Stimulated activated CD4-positive, alpha-beta T cell treated with anti-CD3 and anti-CD28 coated beads, Interleukin-15, amount 100 ng/mL, for 1 hour (primary cell): ENCODE measurements around the gene DCST2.

Experiments used
- DNase-seq, 2 donors: peaks; one replicate each; pipeline ENCODE4 v3.0.0-alpha.2; 2020; ENCODE audit warnings: low read depth in 1 of 2, low spot score in 1 of 2

The DCST2 gene

DNA sequence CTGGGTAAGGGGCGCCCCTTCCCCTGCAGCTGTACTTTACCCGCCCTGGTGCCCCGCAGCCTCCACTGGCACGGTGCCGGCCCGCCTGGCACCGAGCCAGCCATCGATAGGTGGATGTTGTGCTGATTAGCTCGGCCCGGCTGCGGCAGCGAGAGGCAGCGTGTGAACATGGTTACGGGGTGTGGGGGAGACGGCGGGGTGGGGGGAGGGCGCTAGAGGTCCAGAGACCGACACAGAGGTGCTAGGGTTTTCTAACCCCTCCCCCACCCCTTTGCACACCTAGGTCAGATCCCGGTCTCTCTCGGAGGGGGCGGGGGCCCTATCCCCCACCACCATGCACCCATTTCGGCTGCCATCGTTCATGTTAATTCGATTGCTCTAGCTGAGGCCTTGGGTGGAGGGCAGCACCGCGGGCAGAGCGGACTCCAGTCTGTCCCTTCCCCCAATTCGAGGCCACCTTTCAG, 36.6 kb upstream of the DCST2 start:
- no peak for DNase-seq

GRCh38 chr1:155069551-155070157, 36.1 kb upstream of the DCST2 start:
- DNase-seq, result no peak

- DNase-seq, result no peak
These were observed 35.0 kb upstream of the DCST2 start for GRCh38 chr1:155068599-155068998.

- DNase-seq, result no peak
These were observed 33.2 kb upstream of the DCST2 start for GRCh38 chr1:155066777-155067176.

DNA sequence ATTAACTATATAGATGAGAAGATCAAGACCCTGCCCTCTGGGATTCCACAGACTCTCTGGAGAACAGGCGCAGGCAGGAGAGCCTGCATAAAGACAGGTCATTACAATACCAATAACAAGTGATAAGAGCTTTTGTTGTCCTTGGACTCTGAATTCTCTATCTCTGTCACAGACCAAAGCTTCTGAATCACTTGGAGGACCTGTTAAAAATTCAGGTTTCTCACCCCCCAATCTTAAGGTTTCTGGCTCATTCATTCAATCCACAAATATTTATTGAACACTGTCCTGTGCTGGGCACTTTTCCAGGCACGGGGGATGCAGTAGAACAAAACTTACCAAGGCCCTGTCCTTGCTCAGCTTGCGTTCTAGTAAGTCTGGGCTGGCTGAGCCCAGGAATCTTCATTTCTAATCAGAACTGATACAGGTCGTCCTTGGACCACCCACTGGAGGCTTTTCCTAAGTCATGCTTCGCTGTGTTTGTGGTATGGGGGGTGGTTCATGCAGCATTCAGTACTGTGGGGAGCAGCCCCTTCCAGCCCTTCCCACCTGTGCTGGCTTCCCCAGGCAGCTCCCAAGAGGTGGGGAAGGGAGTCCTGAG, 31.4 kb upstream of the DCST2 start:
- no peak for DNase-seq

DNA sequence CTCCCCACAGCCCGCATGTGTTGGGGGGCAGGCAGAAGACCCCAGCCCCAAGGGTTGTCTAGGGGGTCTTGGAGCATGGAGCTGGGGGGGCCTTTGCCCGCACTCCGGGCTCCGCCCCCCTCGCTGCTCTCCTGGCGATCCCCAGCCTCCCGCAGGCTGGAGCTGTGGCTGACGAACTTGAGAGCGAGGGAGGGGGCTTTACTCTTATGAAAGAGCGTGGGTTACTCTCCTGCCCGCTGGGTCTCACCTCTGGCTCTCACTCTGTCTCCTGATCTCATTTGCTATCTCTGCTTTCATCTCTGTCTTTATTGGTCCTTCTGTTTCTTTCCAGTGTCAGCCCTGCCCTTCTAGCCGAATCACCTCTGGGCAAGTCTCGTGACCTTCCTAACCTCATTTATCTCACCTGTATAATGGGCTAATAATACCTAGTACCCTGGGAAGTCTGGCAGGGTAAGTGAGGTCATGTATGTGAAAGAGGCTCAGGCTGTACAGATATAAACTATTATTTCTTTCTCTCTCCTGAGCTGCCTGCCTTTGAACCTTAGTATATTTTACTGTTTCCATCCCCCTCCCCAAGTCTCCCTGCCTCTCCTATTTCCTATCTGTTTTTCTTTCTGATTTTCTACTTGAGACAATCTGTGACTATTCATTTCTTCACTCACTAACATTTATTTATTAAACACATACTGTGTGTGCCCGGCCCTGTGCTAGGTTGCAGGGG, 30.7 kb upstream of the DCST2 start:
- DNase-seq, result no peak

GRCh38 chr1:155063550-155064110, 30.0 kb upstream of the DCST2 start, which contains the start of gene EFNA4:
Gene EFNA4, plus strand, starts transcription at chr1:155063740. Its CDS starts 84 bp downstream, at chr1:155063824.
- peak; percentile 59 to 67 for DNase-seq

DNA sequence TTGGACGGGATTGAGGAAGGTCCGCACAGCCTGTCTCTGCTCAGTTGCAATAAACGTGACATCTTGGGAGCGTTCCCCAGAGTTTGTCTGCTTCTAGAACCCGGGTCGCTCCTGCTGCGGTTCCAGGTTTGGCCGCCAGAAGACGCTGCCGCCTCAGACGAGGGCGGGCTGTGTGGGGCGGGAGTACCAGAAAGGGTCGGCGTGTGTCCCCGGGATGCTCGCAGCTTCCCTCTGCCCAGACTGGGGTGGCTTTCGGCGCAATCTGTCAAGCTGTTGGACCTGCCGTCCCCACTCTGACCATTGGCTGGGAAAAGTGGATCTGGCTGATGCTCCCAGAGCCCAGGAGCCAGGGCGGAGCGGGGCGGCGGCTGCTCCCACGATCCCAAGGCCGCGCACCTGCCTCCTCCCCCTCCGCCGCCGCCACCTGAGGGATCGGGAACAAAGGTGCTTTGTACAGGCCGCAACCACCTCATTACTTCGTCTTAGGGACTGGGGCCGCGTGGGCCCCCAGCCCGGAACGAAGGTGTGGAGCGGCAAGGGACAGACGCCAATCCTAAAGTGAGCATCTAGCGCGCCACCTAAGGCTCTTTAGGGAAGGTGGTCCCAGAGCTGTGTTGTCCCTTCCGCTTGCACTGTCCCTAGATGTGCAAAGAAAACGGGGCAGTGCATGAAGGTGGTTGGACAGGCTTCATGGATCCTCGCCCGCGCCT, 29.3 kb upstream of the DCST2 start:
- peak; percentile 54 to 71 for DNase-seq

- DNase-seq, result no peak
These were observed 28.6 kb upstream of the DCST2 start for GRCh38 chr1:155062151-155062686.

DNA sequence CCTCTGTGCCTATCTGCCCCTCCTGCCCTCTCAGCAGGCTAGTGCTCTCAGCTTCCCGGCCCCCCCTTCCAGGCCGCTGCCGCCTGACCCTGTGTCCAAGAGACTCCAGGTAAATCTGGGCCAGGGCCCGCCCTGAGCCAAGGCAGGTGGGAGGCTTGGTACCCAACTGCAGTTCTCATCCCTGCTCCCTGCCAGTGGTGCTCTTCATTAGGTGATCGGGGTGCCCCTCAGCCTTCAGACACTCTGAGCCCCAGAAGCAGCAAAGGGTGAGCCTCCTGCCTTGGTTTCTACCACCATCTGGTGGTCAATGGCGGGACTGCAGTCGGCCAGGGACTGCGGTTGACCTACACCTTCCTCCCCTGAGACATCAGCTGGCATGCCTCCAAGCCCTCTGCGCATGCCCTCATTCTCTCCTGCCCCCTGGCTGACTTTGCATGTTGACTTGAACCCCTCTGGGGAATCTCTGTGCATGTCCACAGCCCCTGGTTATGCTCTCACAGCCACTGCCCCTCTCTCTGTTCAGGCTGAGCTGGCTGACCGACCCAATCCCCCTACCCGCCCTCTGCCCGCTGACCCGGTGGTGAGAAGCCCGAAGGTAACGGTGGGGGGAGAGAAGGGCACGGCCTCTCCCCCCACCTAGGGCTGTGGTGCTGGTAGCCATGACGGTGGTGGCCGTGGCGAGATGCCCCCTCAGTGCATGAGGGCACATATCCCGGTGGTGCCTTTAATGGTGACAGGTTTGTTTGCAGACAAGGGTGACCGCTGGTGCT, 28.0 kb upstream of the DCST2 start:
- peak; percentile 87 to 94 for DNase-seq

GRCh38 chr1:155060736-155061135, 27.2 kb upstream of the DCST2 start:
- DNase-seq, result no peak

GRCh38 chr1:155057788-155058211, 24.2 kb upstream of the DCST2 start:
- no peak for DNase-seq

DNA sequence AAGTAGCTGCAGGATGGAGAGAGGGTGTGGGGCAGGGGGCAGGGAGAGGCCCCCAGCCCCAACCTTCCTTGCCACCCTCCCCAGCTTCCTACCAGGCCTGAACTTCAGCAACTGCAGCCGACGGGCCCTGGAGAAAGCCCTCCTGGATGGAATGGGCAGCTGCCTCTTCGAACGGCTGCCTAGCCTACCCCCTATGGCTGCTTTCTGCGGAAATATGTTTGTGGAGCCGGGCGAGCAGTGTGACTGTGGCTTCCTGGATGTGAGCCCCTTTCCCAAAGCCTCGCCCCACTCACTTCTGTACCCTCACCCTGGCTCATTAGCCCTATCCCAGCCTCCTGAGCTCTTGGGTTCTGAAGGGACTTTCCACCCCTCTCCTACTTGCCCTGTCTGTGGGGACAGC, 23.5 kb upstream of the DCST2 start:
- DNase-seq, result no peak

GRCh38 chr1:155053531-155054105, 20.0 kb upstream of the DCST2 start:
- DNase-seq, result no peak

DNA sequence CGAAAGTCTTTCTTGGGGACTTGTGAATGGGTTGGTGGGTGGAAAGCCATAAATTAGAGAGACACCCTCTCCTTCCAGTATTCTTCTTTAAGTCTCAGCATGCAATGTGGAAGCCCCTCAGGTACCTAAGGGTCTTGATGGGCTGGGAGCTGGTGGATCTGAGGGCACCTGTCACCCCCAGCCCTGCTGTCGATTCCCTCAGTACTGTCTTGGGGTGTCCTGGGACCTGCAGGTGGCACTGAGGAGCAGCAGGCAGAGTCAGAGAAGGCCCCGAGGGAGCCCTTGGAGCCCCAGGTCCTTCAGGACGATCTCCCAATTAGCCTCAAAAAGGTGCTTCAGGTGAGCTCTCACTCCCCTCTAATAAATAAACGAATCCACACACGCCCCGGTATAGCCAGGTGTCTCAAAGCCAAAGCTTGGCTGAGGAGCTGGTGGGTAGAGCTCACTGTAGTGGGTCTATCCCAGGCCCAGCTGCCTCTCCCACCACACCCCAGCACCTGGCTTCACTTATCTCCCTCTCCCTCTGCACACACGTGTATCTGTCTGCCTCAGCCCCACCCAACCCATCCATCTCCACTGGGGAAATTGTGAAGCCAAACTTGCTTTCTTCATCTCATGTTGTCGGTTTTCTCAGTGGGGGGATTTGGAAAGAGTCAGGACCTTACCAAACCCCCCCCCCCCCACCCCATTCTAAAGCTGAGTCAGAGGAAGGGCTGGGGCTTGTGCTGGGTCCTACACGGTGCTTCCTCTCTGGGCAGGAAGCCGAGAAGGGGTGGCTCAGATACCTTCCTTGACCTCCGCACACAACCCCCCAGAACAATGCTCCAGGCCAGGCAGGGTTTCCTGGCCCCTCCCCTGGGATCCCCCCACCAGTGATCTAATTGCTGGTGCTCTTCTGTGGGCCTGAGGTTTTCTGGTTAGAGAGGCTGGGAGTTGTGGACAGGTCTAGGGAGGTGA, 19.1 kb upstream of the DCST2 start:
- no peak for DNase-seq

- DNase-seq, result no peak
These were observed 18.3 kb upstream of the DCST2 start for GRCh38 chr1:155051777-155052398.

DNA sequence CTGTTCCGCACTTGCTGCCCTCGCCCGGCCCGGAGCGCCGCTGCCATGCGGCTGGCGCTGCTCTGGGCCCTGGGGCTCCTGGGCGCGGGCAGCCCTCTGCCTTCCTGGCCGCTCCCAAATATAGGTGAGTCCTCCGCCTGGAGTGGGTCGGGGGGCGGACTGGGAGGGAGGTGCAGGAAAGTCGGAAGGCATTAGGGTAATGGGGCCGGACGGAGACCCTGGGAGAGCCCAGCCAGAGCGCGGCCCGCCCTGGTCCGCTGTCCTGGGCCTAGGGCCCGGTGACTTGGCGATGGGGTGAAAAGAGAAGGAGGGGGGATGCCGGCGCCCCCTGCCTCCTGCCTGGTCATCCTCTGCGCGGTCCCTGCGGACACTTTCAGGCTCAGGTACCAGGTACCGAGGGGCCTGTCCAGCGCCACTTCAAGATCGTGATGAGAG, 17.8 kb upstream of the DCST2 start:
- DNase-seq, result no peak
